ENCODE data around the gene HSPA12A. TPM values are rescaled to one million over a fixed set of nuclear protein-coding genes. Genes with fewer than 3 reads are reported as not detected.
A peak's percentile ranks its signal among the peaks of the same experiment; 100 is the strongest.

The HSPA12A gene
- total and polyA plus RNA-seq, 2 of the 13 experiments (the other 11 are each of a cell fraction or from before 2014, with no cell fraction given), result 6.4 to 13.6 TPM

DNA sequence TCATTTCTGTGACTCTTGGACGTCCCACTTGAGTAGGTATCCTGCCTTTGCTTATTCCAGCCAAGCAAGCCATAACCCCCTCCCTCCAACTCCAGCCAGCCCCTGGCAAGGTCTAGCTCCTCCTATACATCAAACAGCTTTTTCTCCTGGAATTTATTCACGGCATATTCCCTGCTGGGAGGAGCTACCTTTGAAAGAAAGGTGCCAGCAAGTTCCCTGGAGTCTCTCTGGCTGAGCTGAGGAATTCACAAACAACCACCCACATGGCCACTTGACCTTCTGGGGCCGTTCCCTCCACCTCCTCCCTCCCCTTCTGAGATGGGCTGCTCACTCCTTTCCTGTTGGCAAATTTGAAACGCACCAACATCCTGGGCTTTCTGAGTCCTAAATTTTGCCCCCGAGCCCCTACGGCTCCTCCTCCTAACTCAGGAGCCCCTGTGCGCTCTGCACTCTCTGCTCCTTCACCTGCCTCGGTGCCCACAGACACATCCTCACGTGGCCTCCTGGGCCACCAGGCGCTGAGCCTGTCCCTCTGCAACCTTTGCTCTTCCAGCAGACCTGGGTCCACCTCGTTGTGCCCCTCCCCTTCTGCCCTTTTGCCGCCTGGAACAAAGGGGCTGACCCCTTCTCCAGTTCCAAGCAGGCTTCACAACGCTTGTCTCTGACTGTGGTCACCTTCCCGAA is 48.0 kb downstream of the HSPA12A start (continued):
- TF ChIP-seq HIC2 (CRISPR knock-in tag; IDR thresholded peaks at IDR 0.05; ENCODE audit: low read depth) (peak; percentile 84), ZNF263 (CRISPR knock-in tag; IDR thresholded peaks at IDR 0.05) (no peak; the same call in 1 of the 2 replicates), NCOR1 (IDR thresholded peaks at IDR 0.05; ENCODE audit: borderline replicate concordance, low read length) (peak; percentile 74; the same call in 1 of the 2 replicates), NR2F2 (IDR thresholded peaks at IDR 0.05; ENCODE audit: borderline replicate concordance, low read depth) (peak; percentile 73; the same call in 1 of the 2 replicates), POLR2G (IDR thresholded peaks at IDR 0.05; ENCODE audit: low read depth, low read length) (peak; percentile 42; the same call in 1 of the 2 replicates), MAF1 (CRISPR knock-in tag; IDR thresholded peaks at IDR 0.05; ENCODE audit: borderline replicate concordance) (no peak), ZBTB8A (CRISPR knock-in tag; IDR thresholded peaks at IDR 0.05; ENCODE audit: borderline replicate concordance, low read depth) (no peak), TRIM24 (CRISPR knock-in tag; IDR thresholded peaks at IDR 0.05) (no peak), ZNF616 (CRISPR knock-in tag; IDR thresholded peaks at IDR 0.05; ENCODE audit: low read depth) (no peak), GMEB2 (CRISPR knock-in tag; IDR thresholded peaks at IDR 0.05; ENCODE audit: low read depth) (no peak), KLF13 (CRISPR knock-in tag; IDR thresholded peaks at IDR 0.05) (no peak), STAG1 (CRISPR knock-in tag; IDR thresholded peaks at IDR 0.05) (no peak), THAP11 (CRISPR knock-in tag; IDR thresholded peaks at IDR 0.05) (0 out of 2 replicates have a peak, but pooled peaks have one; percentile 41), FOXK1 (CRISPR knock-in tag; IDR thresholded peaks at IDR 0.05; ENCODE audit: borderline replicate concordance, low read depth) (no peak), KLF16 (CRISPR knock-in tag; IDR thresholded peaks at IDR 0.05) (0 out of 4 replicates have a peak, but pooled peaks of 1 of the 2 experiments have one; percentile 39), ZNF713 (CRISPR knock-in tag; IDR thresholded peaks at IDR 0.05) (no peak), ZNF44 (CRISPR knock-in tag; IDR thresholded peaks at IDR 0.05) (no peak)
- TF ChIP-seq, protein P1, sequence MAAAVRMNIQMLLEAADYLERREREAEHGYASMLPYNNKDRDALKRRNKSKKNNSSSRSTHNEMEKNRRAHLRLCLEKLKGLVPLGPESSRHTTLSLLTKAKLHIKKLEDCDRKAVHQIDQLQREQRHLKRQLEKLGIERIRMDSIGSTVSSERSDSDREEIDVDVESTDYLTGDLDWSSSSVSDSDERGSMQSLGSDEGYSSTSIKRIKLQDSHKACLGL (CRISPR knock-in tag; IDR thresholded peaks at IDR 0.05), result 0 out of 2 replicates have a peak, but pooled peaks have one; percentile 31
- TF ChIP-seq, protein P2, sequence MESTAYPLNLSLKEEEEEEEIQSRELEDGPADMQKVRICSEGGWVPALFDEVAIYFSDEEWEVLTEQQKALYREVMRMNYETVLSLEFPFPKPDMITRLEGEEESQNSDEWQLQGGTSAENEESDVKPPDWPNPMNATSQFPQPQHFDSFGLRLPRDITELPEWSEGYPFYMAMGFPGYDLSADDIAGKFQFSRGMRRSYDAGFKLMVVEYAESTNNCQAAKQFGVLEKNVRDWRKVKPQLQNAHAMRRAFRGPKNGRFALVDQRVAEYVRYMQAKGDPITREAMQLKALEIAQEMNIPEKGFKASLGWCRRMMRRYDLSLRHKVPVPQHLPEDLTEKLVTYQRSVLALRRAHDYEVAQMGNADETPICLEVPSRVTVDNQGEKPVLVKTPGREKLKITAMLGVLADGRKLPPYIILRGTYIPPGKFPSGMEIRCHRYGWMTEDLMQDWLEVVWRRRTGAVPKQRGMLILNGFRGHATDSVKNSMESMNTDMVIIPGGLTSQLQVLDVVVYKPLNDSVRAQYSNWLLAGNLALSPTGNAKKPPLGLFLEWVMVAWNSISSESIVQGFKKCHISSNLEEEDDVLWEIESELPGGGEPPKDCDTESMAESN (CRISPR knock-in tag; conservative IDR thresholded peaks at IDR 0.05), result no peak
- TF ChIP-seq, protein P3, sequence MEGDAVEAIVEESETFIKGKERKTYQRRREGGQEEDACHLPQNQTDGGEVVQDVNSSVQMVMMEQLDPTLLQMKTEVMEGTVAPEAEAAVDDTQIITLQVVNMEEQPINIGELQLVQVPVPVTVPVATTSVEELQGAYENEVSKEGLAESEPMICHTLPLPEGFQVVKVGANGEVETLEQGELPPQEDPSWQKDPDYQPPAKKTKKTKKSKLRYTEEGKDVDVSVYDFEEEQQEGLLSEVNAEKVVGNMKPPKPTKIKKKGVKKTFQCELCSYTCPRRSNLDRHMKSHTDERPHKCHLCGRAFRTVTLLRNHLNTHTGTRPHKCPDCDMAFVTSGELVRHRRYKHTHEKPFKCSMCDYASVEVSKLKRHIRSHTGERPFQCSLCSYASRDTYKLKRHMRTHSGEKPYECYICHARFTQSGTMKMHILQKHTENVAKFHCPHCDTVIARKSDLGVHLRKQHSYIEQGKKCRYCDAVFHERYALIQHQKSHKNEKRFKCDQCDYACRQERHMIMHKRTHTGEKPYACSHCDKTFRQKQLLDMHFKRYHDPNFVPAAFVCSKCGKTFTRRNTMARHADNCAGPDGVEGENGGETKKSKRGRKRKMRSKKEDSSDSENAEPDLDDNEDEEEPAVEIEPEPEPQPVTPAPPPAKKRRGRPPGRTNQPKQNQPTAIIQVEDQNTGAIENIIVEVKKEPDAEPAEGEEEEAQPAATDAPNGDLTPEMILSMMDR (CRISPR knock-in tag; IDR thresholded peaks at IDR 0.05), result 0 out of 2 replicates have a peak, but pooled peaks have one; percentile 15
- TF ChIP-seq, protein P4, sequence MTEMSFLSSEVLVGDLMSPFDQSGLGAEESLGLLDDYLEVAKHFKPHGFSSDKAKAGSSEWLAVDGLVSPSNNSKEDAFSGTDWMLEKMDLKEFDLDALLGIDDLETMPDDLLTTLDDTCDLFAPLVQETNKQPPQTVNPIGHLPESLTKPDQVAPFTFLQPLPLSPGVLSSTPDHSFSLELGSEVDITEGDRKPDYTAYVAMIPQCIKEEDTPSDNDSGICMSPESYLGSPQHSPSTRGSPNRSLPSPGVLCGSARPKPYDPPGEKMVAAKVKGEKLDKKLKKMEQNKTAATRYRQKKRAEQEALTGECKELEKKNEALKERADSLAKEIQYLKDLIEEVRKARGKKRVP (CRISPR knock-in tag; IDR thresholded peaks at IDR 0.05), result no peak
